HepG2 (cell line): Measurements from ENCODE around the gene UACA. TPM values are rescaled to one million over a fixed set of nuclear protein-coding genes. Genes with fewer than 3 reads are reported as not detected.

Experiments
- CHD4 ChIP-seq: fragments of 200-600 bp; sonication (generic); IDR thresholded peaks from 2 replicates; pipeline ENCODE4 v1.7.0; 2017; ENCODE audit warnings: mild to moderate bottlenecking, low read length, borderline replicate concordance
- HMGXB3 ChIP-seq: sonication (generic); formaldehyde crosslinking; IDR thresholded peaks from 2 replicates; pipeline ENCODE4 v1.4.0; 2020; ENCODE audit warnings: missing genetic modification reagents, borderline replicate concordance
- HOMEZ ChIP-seq: IDR thresholded peaks from 2 replicates; pipeline ENCODE4 v1.6.1; 2016; ENCODE audit warnings: low read depth
- MED1 ChIP-seq: sonication (generic); formaldehyde crosslinking; IDR thresholded peaks from 2 replicates; pipeline ENCODE4 v1.4.0; 2020; ENCODE audit warnings: missing genetic modification reagents
- MXI1 ChIP-seq: IDR thresholded peaks from 3 replicates; pipeline ENCODE4 v1.6.1; 2012; ENCODE audit warnings: low read depth, low read length, inconsistent platforms, borderline replicate concordance
- RNF2 ChIP-seq: fragments of 450-650 bp; conservative IDR thresholded peaks from 2 replicates; pipeline ENCODE4 v1.6.1; 2016; ENCODE audit warnings: low read depth
- THAP9 ChIP-seq: sonication (generic); formaldehyde crosslinking; IDR thresholded peaks from 2 replicates; pipeline ENCODE4; 2020; ENCODE audit warnings: missing genetic modification reagents, mild to moderate bottlenecking, borderline replicate concordance
- ZNF138 ChIP-seq: sonication (generic); formaldehyde crosslinking; IDR thresholded peaks from 2 replicates; pipeline ENCODE4 v1.5.0; 2020; ENCODE audit warnings: mild to moderate bottlenecking, low read depth, missing genetic modification reagents
- ZNF331 ChIP-seq: sonication (generic); formaldehyde crosslinking; IDR thresholded peaks from 2 replicates; pipeline ENCODE4 v1.4.0; 2020; ENCODE audit warnings: missing genetic modification reagents
- ZNF512 ChIP-seq: sonication (generic); formaldehyde crosslinking; IDR thresholded peaks from 2 replicates; pipeline ENCODE4 v1.4.0; 2020; ENCODE audit warnings: mild to moderate bottlenecking, missing genetic modification reagents
- ZNF616 ChIP-seq: sonication (generic); formaldehyde crosslinking; IDR thresholded peaks from 2 replicates; pipeline ENCODE4 v1.5.0; 2020; ENCODE audit warnings: low read depth, mild to moderate bottlenecking, missing genetic modification reagents
- ZNF777 ChIP-seq: sonication (generic); formaldehyde crosslinking; IDR thresholded peaks from 2 replicates; pipeline ENCODE4 v1.4.0; 2020; ENCODE audit warnings: missing genetic modification reagents
- polyA plus RNA-seq, 8 experiments: library from polyadenylated mRNA; depleted of rRNA in 3 of 8; stranded (reverse) in 7 of 8; unstranded in 1 of 8; fragments of >200 nt; fragmentation: Illumina TruSeq in 4 of 8; extraction: Trizol in 4 of 8; gene quantifications; 2 replicates each; pipeline versions ENCODE4 v1.2.1 to v1.2.3, GENCODE V29; 2011 to 2016; ENCODE audit warnings: low read depth in 4 of 8, missing spikeins in 1 of 8, mixed read lengths in 1 of 8; ENCODE audit not compliant: insufficient read depth in 1 of 8
- total RNA-seq, 5 experiments: library from RNA; depleted of rRNA; stranded (reverse); fragments of >200 nt; fragmentation: Illumina TruSeq; extraction: Trizol; gene quantifications; 2 replicates each; pipeline ENCODE4 v1.2.3, GENCODE V29; 2016; ENCODE audit warnings: low read depth in 1 of 5
- TF ChIP-seq, protein P1 (sequence below): sonication (generic); formaldehyde crosslinking; IDR thresholded peaks from 2 replicates; pipeline ENCODE4 v1.4.0; 2020; ENCODE audit warnings: missing genetic modification reagents, mild to moderate bottlenecking, borderline replicate concordance
- TF ChIP-seq, protein P2 (sequence below), 2 experiments: sonication (generic) in 1 of 2; formaldehyde crosslinking in 1 of 2; IDR thresholded peaks; 2 replicates each; pipeline versions ENCODE4 v1.4.0 to v1.6.1; 2018 to 2020; ENCODE audit warnings: missing genetic modification reagents in 2 of 2, borderline replicate concordance in 1 of 2, low read depth in 1 of 2, mild to moderate bottlenecking in 1 of 2, missing biosample characterization in 1 of 2

The UACA gene
- total and polyA plus RNA-seq, 2 of the 13 experiments (the other 11 are each of a cell fraction or from before 2014, with no cell fraction given) = 17.8 to 39.2 TPM

DNA sequence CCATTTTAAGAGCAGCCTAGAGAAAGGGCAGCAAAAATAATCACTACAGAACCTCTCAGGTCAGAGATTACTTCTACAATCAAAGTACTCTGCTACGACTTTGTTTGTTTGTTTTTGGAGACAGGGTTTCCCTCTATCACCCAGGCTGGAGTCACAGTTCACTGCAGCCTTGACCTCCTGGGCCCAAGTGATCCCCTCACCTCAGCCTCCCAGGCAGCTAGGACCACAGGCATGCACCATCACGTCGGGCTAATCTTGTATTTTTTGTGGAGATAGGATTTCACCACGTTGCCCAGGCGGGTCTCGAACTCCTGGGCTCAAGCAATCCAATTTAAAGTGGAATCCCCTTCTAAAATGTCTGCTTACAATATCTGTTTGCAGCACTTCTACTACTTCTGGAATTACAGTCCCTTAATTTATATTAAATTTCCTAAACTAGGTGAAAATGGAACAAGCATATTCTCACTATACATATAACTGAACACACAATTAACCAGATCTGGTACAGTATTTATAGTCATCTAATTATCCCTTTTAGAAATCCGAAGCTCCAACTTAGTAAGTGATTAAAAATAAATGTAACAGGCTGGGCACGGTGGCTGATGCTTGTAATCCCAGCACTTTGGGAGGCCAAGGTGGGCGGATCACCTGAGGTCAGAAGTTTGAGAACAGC lies 4.4 kb downstream of the UACA start (continued):
- TF ChIP-seq HMGXB3 (CRISPR knock-in tag) (no peak), THAP9 (CRISPR knock-in tag) (no peak), CHD4 (0 out of 2 replicates have a peak, but pooled peaks have one; percentile 54), MXI1 (peak; percentile 30; the same call in 1 of the 3 replicates), ZNF331 (CRISPR knock-in tag) (peak; percentile 52; the same call in 1 of the 2 replicates), HOMEZ (peak; percentile 87; the same call in 1 of the 2 replicates), ZNF616 (CRISPR knock-in tag) (no peak), MED1 (CRISPR knock-in tag) (peak; percentile 83), ZNF777 (CRISPR knock-in tag) (peak; percentile 71), ZNF138 (CRISPR knock-in tag) (no peak), RNF2 (no peak), ZNF512 (CRISPR knock-in tag) (no peak)
- TF ChIP-seq, protein P1, sequence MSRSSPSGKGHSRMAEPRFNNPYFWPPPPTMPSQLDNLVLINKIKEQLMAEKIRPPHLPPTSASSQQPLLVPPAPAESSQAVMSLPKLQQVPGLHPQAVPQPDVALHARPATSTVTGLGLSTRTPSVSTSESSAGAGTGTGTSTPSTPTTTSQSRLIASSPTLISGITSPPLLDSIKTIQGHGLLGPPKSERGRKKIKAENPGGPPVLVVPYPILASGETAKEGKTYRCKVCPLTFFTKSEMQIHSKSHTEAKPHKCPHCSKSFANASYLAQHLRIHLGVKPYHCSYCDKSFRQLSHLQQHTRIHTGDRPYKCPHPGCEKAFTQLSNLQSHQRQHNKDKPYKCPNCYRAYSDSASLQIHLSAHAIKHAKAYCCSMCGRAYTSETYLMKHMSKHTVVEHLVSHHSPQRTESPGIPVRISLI = peak; percentile 61; the same call in 1 of the 2 replicates
- TF ChIP-seq, protein P2, sequence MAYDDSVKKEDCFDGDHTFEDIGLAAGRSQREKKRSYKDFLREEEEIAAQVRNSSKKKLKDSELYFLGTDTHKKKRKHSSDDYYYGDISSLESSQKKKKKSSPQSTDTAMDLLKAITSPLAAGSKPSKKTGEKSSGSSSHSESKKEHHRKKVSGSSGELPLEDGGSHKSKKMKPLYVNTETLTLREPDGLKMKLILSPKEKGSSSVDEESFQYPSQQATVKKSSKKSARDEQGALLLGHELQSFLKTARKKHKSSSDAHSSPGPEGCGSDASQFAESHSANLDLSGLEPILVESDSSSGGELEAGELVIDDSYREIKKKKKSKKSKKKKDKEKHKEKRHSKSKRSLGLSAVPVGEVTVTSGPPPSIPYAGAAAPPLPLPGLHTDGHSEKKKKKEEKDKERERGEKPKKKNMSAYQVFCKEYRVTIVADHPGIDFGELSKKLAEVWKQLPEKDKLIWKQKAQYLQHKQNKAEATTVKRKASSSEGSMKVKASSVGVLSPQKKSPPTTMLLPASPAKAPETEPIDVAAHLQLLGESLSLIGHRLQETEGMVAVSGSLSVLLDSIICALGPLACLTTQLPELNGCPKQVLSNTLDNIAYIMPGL (CRISPR knock-in tag; IDR thresholded peaks at IDR 0.05; ENCODE audit: borderline replicate concordance in 1 of 2, low read depth in 1 of 2) = peak in 1 of 2 experiments; percentile 32; a peak in 1 of 4 replicates
